Activated naive CD4-positive, alpha-beta T cell treated with anti-CD3 and anti-CD28 coated beads, Interleukin-2, amount 50 U/mL, for 16 hours (primary cell): ENCODE results near the gene KLF2.
"Not testable (repeated sequence)": the region's sequence is repeated elsewhere in the genome, so short reads cannot be mapped to it uniquely, and the experiment has no call there.

ENCODE experiments used
- DNase-seq: peaks from one replicate; pipeline ENCODE4 v3.0.0-alpha.2; 2020

Gene KLF2

DNA sequence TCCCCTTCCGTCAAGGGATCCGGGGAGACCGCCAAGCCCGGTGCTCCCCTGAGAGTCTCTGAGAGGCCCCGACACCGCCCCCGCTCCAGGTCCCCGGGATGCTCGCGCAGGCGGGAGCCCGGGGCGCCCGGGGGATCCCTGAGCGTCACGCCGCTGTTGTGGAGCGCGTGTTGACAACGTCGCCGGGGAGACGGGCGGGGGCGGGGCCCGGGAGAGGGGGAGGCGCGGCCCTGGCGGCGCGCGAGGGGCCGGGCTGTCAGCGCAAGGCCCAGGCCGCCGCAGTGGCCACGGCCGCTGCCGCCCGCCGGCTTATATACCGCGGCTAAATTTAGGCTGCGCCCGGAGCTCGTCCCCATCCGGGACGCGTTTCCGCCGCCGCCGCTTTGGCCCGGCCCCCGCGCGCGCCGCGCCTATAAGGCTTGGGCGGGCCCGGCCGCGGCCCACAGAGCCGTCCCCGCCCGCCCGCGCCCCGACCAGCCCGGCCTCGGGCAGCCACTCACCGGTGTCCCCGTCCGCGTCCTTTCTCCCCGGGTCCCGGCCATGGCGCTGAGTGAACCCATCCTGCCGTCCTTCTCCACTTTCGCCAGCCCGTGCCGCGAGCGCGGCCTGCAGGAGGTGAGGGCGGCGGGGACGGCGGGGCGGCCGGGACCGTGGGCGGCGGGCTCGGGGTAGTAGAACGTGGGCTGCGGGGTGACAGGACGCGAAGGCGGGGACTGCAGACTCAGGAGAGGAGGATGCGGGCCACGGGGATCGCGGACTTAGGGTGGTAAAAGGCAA, at the start of gene KLF2:
TSS of gene KLF2 (plus strand) at position 443 of the 777 bp plus-strand sequence. CDS start at position 541, 98 bp downstream.
- DNase-seq, result peak; percentile 75

DNA sequence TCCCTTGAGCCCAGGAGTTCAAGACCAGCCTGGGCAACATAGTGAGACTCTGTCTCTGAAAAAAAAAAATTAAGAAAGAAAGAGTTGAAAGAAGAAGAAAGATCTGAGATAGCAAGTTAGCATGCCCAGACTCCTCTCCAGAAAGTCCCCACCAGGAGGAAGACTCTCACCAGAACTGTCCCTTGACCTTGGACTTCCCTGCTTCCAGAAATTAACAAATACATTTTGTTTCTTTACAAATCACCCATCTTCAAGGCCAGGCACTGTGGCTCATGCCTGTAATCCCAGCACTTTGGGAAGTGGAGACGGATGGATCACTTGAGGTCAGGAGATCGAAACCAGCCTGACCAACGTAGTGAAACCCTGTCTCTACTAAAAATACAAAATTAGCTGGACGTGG, 44.3 kb upstream of the KLF2 start:
- DNase-seq, result no peak

DNA sequence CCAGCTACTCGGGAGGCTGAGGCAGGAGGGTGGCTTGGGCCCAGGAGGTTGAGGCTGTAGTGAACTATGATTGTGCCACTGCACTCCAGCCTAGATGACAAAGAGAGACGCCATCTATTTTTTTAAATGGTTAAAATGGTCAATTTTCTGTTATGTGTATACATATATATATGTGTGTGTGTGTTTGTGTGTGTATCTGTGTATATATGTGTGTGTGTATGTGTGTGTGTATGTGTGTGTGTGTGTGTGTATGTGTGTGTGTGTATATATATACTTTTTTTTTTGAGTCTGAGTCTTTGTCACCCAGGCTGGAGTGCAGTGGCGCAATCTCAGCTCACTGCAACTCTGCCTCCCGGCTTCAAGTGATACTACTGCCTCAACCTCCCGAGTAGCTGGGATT, 42.9 kb upstream of the KLF2 start:
- DNase-seq, result no peak

DNA sequence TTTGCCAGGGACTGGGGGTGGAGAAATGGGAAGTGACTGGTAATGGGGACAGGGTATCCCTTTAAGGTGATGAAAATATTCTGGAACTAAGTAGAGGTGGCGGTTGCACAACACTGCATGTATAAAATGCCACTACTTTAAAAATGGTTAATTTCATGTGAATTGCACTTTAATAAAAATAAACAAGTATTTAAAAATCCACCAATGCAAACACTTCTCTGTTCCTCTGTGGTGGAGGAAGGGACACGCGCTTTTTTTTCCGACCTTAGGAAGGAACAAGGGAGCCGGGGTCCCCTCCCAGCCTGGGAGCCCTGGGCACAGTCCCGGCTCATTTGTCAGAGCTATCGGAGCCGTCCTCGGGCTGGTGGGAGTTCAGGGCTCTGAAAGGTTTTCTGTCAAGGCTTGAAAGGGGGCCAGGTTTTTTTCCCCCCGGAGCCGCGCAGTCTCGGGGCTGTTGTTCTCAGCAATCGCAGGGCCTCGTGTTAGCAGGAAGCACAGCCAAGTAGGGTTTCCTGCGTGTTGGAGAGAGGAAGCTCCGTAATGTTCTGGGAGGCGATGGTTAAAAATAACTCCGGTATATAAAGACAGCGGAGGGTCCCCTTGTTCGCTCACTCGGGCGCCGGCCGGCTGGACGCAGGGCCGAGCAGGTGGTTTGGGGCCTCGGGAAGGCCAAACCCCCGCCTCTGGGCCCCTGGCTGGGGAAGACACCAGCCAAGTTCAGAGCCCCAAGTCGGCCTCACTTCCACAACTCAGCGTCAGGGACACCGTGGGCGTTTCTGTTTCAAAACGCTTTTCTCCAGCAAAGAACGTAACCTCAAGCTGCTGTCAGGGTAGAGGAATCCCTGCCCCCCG, 41.2 kb upstream of the KLF2 start:
- peak; percentile 77 for DNase-seq

DNA sequence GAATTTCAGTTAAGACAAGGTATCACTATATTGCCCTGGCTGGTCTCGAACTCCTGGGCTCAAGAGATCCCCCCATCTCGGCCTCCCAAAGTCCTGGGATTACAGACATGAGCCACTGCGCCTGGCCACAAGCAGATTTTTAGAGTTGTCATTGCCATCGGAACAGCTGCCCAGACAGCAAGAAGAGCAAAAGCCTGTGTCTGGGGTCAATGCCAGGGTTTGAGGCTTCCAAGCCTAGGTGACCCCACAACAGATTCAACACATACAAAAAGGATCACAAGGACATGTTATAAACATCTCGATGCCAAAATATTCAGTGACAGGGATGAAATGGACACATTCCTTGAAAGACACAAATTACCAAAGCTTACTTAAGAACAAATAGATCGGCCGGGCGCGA, 40.1 kb upstream of the KLF2 start:
- DNase-seq, result no peak

DNA sequence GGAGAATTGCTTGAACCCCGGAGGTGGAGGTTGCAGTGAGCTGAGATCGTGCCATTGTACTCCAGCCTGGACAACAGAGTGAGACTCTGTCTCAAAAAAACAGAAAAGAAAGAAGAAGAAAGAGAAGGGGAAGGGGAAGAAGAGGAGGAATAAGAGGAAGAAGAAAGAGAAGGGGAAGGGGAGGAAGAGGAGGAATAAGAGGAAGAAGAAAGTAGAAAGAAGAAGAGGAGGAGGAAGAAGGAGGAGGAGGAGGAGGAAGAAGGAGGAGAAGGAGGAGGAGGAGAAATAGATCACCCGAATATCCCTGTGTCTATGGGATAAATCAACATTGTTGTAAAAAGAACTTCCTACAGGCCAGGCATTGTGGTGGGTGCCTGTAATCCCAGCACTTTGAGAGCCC, 39.5 kb upstream of the KLF2 start:
- not testable (repeated sequence) for DNase-seq

DNA sequence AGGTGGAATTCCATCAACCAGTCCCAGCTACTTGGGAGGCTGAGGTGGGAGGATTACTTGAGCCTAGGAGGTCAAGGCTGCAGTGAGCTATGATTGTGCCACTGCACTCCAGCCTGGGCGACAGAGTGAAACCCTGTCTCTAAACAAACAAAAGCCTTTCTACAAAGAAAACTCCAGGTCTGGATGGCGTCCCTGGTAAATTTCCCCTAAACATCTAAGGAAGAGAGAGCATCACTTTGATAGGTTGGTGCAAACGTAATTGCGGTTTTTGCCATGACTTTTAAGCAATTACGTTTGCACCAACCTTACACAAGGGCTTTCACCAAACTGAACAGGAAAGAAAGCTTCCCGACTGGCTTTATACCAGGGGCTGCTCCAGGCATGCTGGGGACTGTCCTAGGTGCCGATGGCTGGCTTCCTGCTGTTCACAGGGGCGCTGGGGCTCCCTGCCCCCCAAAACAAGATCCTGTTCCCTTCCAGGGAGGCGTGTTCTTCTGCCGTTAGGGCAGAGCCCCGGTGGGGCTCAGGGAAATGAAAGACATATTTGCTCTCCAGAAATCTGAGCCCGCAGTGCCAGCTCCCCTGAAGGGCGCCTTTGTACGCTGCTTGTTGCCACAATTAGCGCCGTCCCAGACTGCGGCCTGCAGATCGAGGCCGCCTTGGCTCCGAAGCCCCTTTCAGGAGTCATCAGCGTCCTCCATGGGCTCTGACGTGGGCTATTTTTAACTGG, 38.7 kb upstream of the KLF2 start:
- DNase-seq, result no peak

DNA sequence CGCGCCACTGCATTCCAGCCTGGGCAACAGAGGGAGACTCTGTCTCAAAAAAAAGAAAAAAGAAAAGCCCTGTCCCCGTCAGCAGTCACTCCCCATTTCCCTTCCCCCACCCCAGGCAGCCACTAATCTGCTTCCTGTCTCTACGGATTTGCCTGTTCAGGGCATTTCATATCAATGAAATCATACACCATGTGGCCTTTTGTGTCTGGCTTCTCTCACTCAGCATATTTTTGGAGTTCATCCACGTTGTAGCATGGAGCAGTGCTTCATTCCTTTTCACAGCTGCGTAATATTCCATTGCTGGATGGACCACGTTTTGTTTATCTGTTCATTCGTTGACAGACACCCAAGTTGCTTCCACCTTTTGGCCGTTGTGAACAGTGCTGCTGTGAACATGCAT, 36.1 kb upstream of the KLF2 start:
- no peak for DNase-seq

DNA sequence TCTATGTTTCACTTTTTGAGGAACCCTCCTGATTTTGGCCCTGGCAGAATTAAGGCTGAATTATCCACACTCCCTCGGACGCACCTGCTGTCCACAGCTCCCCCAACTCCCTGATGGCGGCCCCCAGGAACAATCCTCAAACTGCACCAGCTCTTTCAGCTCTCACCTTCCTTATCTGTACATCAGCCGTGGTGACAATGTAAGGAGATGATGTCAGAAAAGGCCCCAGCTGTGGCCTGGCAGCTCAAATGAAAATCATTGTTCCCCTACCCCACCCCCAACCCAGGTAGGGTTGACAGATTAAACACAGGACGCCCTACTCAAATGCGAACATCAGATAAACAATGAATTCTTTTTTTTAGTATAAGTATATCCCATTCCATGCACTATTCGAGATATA, 35.0 kb upstream of the KLF2 start:
- no peak for DNase-seq

DNA sequence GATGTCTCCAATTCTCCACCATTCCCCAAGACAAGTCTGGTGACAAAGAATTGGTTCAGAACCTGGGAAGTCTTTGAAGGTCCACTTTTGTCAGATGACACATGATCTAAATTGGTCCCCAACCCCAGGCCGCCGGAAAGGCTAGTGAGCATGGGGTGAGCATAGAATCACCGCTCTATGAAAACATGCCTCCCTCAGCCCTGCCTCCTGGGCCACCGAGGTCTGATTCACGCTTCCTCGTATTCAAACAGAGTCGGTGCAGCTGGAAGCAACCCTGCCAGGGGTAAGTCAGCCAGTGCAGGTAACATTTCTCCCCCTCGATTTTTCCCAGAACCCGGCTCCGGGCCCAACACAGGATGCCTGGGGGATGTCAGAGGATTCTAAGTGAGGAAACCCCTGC, 33.9 kb upstream of the KLF2 start:
- no peak for DNase-seq

DNA sequence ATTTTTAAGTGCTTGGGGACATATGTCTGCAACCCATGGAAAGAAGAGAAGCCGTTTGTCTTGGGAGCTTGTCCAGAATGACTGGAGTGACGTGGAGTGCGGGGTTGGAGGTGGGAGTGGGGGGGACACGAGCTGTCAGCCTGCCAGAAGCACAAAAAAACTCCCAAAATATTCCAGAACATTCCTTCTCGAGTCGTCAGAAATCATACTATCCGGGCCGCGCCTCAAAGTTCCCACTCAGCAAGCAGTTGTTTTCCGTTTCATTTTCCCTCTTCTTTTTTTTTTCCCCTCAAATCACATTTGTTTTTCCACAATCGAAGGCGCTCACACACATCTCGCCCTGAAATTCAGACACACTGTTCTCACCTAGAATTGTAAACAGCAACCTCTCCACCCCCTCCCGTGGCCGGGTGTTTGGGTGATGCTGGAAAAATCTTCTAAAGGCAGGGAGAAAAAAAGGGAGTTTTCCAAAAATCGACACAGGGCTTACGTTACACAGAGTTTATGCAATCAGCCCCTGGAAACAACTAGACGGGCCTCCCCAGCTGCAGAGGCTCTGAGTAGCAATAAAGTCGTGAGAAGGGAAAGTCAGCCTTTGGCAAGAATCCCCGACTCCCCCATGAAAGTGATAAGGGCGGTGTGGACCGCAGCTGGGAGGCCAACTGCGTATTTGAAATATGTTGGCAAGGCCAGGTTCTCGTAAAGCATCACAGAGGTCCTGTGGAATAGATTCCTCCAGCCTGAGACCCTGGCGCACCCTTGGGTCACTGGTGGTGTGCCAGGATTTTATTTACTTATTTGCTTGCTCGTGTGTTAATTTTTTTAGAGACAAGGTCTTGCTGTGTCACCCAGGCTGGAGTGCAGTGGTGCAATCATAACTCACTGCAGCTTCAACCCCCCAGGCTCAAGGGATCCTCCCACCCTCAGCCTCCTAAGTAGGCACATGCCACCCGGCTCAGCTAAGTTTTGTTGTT, 31.2 kb upstream of the KLF2 start:
- no peak for DNase-seq

DNA sequence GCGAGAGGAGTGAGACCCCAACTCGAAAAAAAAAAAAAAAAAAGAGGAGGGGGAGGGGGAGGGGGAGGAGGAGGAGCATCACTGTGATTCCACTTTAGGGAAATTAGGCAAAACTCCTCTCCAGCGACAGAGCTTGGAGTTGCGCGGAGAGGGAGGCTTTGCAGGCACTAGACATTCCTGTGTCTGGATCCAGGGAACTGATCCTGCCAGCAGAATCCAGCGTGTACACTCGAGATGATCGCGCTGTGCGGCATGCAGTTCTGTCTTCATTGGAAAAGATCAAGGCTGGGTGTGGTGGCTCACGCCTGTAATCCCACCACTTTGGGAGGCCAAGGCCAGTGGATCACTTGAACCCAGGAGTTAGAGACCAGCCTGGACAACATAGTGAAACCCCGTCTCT, 29.6 kb upstream of the KLF2 start:
- no peak for DNase-seq

DNA sequence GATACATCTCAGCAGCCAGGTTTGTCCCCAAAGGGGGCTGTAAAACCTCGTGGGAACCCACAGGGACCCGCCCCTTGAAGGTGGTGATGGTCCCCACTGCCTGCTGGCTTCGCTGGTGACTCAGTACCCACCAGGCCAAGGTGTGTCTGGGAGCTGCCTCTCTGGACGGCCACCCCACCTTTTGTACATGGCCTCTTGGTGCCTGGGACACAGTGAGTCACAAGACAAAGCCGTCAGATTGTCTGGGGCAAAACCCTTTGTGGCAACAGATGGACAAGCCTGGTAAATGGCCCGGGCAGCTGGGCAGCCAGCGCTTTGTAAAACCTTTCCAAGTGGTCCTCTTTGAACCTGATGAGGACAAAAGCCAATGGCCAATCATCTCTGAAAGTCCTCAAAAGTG, 27.9 kb upstream of the KLF2 start:
- DNase-seq, result no peak

DNA sequence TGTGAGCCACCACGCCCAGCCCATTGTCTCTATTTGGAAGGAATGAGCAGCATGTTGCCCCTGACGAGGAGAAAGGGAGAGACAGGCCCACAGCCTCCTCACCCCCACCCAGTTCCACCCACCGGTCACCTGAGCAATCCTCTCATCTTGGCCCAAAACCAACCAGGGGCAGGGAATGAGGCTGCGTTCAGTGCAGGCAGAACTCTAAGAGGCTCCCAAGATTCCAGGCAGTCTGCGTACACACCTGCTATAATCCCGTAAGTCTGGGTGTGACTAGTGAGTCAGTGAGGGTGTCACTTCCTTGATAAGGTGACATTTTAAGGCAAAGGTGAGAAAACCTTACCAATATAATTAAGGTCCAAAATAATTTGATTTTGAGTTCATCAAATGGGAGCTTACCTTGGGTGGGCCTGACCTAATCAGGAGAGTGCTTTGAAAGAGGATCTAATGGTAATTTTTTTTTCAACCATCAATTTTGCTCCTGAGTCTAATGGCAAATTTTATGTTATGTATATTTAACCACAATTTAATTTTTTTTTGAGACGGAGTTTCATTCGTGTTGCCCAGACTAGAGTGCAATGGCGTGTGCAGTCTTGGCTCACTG, 26.9 kb upstream of the KLF2 start:
- DNase-seq, result no peak

DNA sequence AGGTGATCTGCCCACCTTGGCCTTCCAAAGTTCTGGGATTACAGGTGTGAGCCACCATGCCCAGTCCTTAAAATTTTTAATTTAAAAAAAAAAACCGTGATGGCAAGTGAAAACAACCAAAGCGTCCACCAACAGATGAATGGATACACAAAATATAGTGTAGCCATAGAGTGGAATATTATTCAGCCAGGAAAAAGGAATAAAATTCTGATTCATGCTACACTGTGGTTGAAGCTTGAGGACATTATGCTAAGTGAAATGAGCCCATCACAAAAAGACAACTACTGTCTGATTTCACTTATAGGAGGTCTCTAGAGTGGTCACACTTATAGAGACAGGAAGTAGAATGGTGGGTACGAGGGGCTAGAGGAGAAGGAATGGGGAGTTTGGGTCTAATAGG, 26.3 kb upstream of the KLF2 start:
- DNase-seq, result no peak

DNA sequence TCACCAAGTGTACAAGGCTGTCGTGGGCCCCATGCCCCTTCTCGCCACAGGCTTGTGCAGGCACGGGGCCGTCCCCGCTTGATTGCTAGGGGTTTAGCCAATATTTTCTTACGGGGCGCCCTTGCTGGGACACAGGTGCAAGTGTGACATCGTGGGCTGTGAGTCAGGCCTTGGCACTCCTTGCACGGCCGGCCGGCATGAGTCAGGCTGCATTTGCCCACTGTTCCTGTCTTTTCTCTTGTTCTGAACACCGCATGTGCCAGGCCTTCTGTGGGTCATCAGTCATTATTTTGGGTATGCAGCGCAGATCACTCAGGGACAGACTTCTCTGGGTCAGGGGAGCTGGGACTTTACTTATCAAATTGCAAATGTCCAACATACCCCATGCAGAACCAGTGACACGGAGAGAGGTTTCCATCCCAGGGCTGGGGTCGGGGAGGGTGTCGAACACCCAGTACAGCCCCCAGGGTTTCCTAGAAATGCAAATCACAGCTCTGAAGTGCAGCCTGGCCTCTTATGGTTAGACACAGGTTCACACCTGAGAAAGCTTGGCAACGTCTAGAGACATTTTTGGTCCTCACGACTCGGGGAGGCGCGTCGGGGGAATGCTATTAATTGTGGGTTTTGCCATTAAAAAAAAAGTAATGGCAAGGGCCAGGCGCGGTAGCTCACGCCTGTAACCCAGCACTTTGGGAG, 22.5 kb upstream of the KLF2 start:
- DNase-seq, result no peak

DNA sequence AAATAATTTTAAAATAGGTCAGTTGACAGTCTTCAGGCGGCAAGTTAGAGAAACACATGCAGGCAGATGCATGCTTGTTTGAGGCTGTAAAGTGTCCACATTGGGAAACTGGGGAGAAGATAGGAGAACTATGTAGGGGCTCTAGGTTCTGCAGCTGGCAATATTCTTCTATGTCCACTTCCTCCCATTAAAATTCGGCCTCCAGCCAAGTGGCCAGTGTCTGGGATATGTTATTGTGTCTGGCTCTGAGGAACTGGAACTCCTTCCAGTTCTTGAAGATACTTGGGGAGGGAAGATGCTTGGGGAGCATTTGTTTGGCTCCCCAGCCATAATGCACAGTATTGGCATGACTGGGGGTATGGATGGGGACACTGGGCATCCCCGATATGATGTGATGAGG, 20.9 kb upstream of the KLF2 start:
- no peak for DNase-seq

DNA sequence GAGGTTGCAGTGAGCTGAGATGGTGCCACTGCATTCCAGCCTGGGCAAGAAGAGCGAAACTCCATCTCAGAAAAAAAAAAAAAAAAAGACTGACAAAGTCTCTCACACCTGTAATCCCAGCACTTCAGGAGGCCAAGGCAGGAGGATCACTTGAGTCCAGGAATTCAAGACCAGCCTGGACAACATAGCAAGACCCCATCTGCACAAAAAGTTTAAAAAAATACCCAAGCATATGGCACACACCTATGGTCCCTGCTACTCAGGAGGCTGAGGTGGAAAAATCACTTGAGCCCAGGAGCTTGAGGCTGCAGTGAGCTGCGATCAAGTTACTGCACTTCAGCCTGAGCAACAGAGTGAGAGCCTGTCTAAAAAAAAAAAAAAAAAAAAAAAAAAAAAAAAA, 20.1 kb upstream of the KLF2 start:
- not testable (repeated sequence) for DNase-seq

DNA sequence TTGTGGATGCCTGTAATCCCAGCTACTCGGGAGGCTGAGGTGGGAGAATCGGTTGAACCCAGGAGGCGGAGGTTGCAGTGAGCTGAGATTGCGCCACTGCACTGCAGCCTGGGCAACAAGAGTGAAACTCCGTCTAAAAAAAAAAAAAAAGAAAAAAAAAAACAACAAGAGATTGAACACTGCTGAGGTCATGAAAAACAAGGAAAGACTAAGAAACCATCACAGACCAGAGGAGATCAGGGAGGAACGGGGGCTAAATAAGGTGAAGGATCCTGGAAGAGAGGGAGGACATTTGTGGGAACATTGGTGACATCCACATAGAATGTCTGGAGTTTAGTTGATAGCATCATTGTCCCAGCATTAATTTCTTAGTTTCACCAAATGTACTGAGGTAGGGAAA, 19.6 kb upstream of the KLF2 start:
- DNase-seq, result not testable (repeated sequence)

DNA sequence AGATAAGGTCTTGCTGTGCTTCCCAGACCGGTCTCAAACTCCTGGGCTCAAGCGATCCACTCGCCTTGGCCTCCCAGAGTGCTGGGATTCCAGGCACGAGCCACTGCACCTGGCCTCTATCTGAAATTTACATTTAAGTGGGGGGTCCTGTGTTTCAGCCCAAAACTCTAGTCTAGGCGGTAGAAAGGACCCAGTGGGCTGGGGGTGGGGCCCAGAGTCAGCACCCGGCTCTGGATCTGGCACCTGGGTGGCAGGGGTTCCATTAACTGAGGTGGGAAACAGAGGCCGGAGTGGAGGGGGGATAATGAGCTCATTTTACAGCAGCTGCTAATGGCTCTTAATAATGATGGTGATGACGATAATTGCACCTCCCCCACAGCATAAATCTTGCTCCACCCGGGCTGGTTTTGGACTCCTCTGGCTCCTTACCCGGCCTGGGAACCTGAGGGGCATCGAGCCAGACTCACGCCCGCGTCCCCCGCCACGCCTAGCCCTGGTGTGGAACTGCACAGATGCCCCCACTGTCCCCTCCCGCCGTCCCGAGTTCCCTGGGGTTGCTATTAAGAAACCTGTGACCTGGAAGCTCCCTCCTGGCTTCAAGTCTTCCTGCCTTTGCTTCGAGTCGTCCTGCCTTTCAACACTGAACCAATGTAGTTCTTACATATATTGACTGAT, 17.8 kb upstream of the KLF2 start:
- DNase-seq, result no peak

DNA sequence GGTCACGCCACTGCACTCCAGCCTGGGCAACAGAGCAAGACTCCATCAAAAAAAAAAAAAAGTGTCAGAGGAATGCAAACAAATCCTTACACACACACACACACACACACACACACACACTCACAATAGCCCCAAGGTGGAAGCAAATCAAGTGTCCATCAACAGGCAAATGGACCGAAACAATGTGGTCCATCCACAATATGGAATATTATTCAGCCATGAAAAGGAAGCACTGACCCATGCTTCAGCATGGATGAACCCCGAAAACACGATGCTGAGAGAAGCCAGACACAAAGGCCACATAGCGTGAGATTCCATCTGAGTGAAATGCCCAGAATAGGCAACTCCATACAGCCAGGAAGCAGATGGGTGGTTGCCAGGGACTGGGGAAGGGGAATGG, 16.5 kb upstream of the KLF2 start:
- DNase-seq, result no peak
